PC-3 (cell line): ENCODE data around the gene SP1.

ENCODE experiments used
- CTCF ChIP-seq: fragments of 300-600 bp; sonication (generic); conservative IDR thresholded peaks from 2 replicates; pipeline ENCODE4 v1.5.1; 2017; ENCODE audit warnings: antibody characterized with exemption, low read depth, mild to moderate bottlenecking, low read length
- EZH2phosphoT487 ChIP-seq: fragments of 300-600 bp; sonication (generic); IDR thresholded peaks from 2 replicates; pipeline ENCODE4 v1.6.1; 2018; ENCODE audit warnings: mild to moderate bottlenecking, antibody characterized with exemption, low read length, borderline replicate concordance

GRCh38 chr12:53402871-53403270 is 22.9 kb downstream of the SP1 start:
- TF ChIP-seq CTCF (no peak), EZH2phosphoT487 (no peak)
